Measurements from ENCODE around the gene IWS1. TPM values are rescaled to one million over a fixed set of nuclear protein-coding genes. Genes with fewer than 3 reads are reported as not detected.

Gene IWS1
- total and polyA plus RNA-seq, 10 of the 15 experiments (the other 5 are each of a cell fraction or from before 2014, with no cell fraction given) = 21.9 to 68.9 (median 45.8) TPM

DNA sequence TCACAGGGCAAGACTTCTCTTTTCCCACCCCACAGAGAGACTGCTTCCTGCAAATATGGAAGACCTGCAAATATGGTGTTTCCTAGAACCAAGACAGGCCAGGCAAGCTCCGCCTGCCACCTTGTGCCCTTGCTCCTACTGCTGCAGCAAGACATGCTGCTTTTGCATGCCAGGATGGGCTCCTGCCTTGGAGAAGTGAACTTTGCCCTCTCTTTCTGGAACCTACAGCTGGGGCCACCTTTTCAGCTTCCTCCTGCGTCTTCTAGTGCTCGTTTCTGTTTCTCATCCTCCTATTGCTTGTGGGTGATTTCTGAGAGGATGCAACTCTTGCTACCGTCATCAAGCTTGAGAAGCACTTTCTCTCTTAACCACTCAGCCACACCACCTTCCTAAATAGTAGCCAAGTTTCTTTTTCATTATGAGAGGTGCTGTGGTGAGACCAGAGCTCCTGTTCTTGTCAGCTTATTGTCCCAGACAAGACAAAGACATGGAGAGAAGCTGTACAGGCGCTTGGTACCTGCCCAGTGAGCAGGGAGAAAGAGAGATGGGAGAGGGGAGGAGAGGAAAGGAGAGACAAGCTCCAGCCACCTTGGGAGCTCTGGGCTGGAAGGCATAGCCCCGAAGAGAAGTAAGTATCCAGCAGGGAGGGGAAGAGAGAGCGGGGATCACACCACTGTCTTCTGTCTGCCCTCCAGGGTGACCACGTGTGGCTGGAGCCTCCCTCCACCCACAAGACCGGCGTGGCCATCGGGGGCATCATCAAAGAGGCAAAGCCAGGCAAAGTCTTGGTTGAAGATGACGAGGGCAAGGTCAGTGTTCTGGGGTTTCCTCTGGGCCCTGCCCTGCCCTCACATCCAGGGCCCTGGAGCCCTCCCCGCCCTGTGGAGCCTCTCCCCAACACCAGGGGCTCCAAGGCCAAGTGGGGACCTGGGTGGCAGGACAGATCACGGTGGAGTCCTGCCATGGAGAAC, 37.5 kb upstream of the IWS1 start:
- peak overlapping the region; percentile 70 for H3K27ac ChIP-seq (ENCODE audit: control insufficient read depth, insufficient read depth)
- in situ Hi-C loops (cut with MboI) (no loop called here), intact Hi-C loops (cut with micrococcal nuclease; ENCODE audit: unreplicated experiment) (loop anchor here (1.0 kb wide), 1 partner anchor 37 kb away; the partner anchor contains the start of gene IWS1)
- 4% methylated on average over 13 of the region's 14 CpGs for WGBS (ENCODE audit: insufficient coverage, insufficient replicate concordance, low lambda C conversion rate, missing lambda C conversion rate)
- peaks cover 17% of the 10 kb centered on the region for H3K4me1 ChIP-seq (ENCODE audit: control insufficient read depth, insufficient read depth, low read length)
- ChIA-PET CTCF (interaction anchor here (0.8 to 2.2 kb wide), 14 partner anchors 11 to 366 kb away, joined by 3 to 13 read pairs (median 4); partner anchors contain the start of gene IWS1), RAD21 (ENCODE audit: unreplicated experiment) (interaction anchor here (0.5 to 2.2 kb wide), 10 partner anchors 12 to 267 kb away, joined by 3 to 15 read pairs (median 3); partner anchors contain the start of gene IWS1), SMC1A (ENCODE audit: uncharacterized antibody, unreplicated experiment) (interaction anchor here (0.5 to 2.5 kb wide), 18 partner anchors 12 to 353 kb away, joined by 3 to 16 read pairs (median 4); partner anchors contain the start of gene IWS1), POLR2A (interaction anchor here (0.5 to 1.6 kb wide), 3 partner anchors 12 to 243 kb away, joined by 4 to 8 read pairs (median 6); partner anchors contain the start of gene IWS1)
- H3K9ac ChIP-seq (ENCODE audit: control insufficient read depth, insufficient read depth, low read length) = peak overlapping the region; percentile 33; the same call in 1 of the 2 replicates
- 0 out of 4 replicates have a peak, but pooled peaks cover 0 to 4% of the 10 kb centered on the region in 2 experiments for H3K27me3 ChIP-seq (replicated peaks in 1 of 2; ENCODE audit: control insufficient read depth in 2 of 2, insufficient read depth in 2 of 2, low read length in 1 of 2)
- peak; percentile 89 for FAIRE-seq
- H2AFZ ChIP-seq (ENCODE audit: control insufficient read depth, low read depth, low read length) = peak overlapping the region; percentile 47
- DNase-seq (ENCODE audit: low read depth, low spot score) = peak; percentile 92
- H3K9me3 ChIP-seq (replicated peaks; ENCODE audit: control insufficient read depth, insufficient read depth, low read length) = no peaks in the 10 kb centered on the region; the same call in 2 of the 3 replicates
- H3K4me2 ChIP-seq (ENCODE audit: control insufficient read depth, insufficient read depth) = peak overlapping the region; percentile 90
- TSS peak; percentile 76 for BruUV-seq (replicated peaks)
- ATAC-seq = peak; percentile 92
- no peaks in the 10 kb centered on the region for H3K79me2 ChIP-seq (ENCODE audit: control insufficient read depth, insufficient read depth, low read length)
- H3K4me3 ChIP-seq = peak overlapping the region; percentile 54
- H4K20me1 ChIP-seq (ENCODE audit: control insufficient read depth, insufficient read depth) = no peaks in the 10 kb centered on the region
- H3K36me3 ChIP-seq (ENCODE audit: control insufficient read depth in 2 of 2, insufficient read depth in 2 of 2, low read length in 1 of 2) = no peaks in the 10 kb centered on the region
- TF ChIP-seq IKZF1 (conservative IDR thresholded peaks at IDR 0.05) = peak; percentile 94
- peak; percentile 91; the same call in 1 of the 2 replicates for TF ChIP-seq CBX5 (IDR thresholded peaks at IDR 0.05; ENCODE audit: low read depth)
- TF ChIP-seq SUZ12 (IDR thresholded peaks at IDR 0.05; ENCODE audit: unreplicated experiment) = no peak
- TF ChIP-seq, protein P1, sequence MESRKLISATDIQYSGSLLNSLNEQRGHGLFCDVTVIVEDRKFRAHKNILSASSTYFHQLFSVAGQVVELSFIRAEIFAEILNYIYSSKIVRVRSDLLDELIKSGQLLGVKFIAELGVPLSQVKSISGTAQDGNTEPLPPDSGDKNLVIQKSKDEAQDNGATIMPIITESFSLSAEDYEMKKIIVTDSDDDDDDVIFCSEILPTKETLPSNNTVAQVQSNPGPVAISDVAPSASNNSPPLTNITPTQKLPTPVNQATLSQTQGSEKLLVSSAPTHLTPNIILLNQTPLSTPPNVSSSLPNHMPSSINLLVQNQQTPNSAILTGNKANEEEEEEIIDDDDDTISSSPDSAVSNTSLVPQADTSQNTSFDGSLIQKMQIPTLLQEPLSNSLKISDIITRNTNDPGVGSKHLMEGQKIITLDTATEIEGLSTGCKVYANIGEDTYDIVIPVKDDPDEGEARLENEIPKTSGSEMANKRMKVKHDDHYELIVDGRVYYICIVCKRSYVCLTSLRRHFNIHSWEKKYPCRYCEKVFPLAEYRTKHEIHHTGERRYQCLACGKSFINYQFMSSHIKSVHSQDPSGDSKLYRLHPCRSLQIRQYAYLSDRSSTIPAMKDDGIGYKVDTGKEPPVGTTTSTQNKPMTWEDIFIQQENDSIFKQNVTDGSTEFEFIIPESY (IDR thresholded peaks at IDR 0.05) = no peak
- peak; percentile 81; the same call in 1 of the 2 replicates for TF ChIP-seq JUND (IDR thresholded peaks at IDR 0.05; ENCODE audit: low read depth, low read length)
- peak; percentile 85 for TF ChIP-seq CREM (IDR thresholded peaks at IDR 0.05; ENCODE audit: low read depth)
- TF ChIP-seq MEF2B (IDR thresholded peaks at IDR 0.05; ENCODE audit: partially characterized antibody, poor library complexity, severe bottlenecking) = peak; percentile 87
- TF ChIP-seq FOXK2 (IDR thresholded peaks at IDR 0.05) = peak; percentile 61
- TF ChIP-seq MTA3 (IDR thresholded peaks at IDR 0.05; ENCODE audit: borderline replicate concordance, low read length) = no peak
- peak; percentile 39; the same call in 1 of the 2 replicates for TF ChIP-seq BMI1 (IDR thresholded peaks at IDR 0.05; ENCODE audit: borderline replicate concordance)
- peak; percentile 36; the same call in 1 of the 2 replicates for TF ChIP-seq TAF1 (IDR thresholded peaks at IDR 0.05; ENCODE audit: borderline replicate concordance, low read depth, low read length)
- TF ChIP-seq, protein P2, sequence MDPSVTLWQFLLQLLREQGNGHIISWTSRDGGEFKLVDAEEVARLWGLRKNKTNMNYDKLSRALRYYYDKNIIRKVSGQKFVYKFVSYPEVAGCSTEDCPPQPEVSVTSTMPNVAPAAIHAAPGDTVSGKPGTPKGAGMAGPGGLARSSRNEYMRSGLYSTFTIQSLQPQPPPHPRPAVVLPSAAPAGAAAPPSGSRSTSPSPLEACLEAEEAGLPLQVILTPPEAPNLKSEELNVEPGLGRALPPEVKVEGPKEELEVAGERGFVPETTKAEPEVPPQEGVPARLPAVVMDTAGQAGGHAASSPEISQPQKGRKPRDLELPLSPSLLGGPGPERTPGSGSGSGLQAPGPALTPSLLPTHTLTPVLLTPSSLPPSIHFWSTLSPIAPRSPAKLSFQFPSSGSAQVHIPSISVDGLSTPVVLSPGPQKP (IDR thresholded peaks at IDR 0.05; ENCODE audit: low read depth, low read length) = no peak
- TF ChIP-seq GABPA (IDR thresholded peaks at IDR 0.05; ENCODE audit: low read depth) = peak; percentile 19; the same call in 1 of the 2 replicates
- no peak for TF ChIP-seq CHD1 (IDR thresholded peaks at IDR 0.05; ENCODE audit: low read depth, low read length)
- TF ChIP-seq ESRRA (IDR thresholded peaks at IDR 0.05; ENCODE audit: low read length) = 0 out of 2 replicates have a peak, but pooled peaks have one; percentile 40
- no peak for TF ChIP-seq EGR1 (IDR thresholded peaks at IDR 0.05; ENCODE audit: borderline replicate concordance in 1 of 2, low read depth in 2 of 2, low read length in 2 of 2)
- TF ChIP-seq ETV6 (conservative IDR thresholded peaks at IDR 0.05 in 1 of 2, IDR thresholded peaks at IDR 0.05 in 1 of 2; ENCODE audit: borderline replicate concordance in 1 of 2, low read depth in 1 of 2) = peak in 1 of 2 experiments; percentile 79; a peak in 2 of 4 replicates
- TF ChIP-seq YY1 (IDR thresholded peaks at IDR 0.05; ENCODE audit: low read depth, low read length) = peak; percentile 64; the same call in 1 of the 2 replicates
- peak; percentile 90 for TF ChIP-seq JUNB (IDR thresholded peaks at IDR 0.05)
- TF ChIP-seq ZNF217 (IDR thresholded peaks at IDR 0.05) = peak; percentile 74

Data from GM12878 (cell line).